Neural progenitor cell (in vitro differentiated cells): ENCODE data around the gene OR6C1. TPM values are rescaled to one million over a fixed set of nuclear protein-coding genes. Genes with fewer than 3 reads are reported as not detected.
"Not testable (repeated sequence)": the region's sequence is repeated elsewhere in the genome, so short reads cannot be mapped to it uniquely, and the experiment has no call there.

Source experiments
- DNase-seq: peaks from one replicate; pipeline ENCODE4 v3.0.0-alpha.2; 2016; ENCODE audit warnings: low spot score
- H2AFZ ChIP-seq: fragments of 200-600 bp; sonication (generic); replicated peaks from 2 replicates; pipeline ENCODE4 v1.6.1; 2016; ENCODE audit warnings: antibody characterized with exemption
- H3F3A ChIP-seq: fragments of 200-600 bp; sonication (generic); 2 replicates; pipeline ENCODE4 v1.6.1; 2016; ENCODE audit warnings: antibody characterized with exemption, low read depth
- H3K27ac ChIP-seq: fragments of 200-600 bp; sonication (generic); 2 replicates; pipeline ENCODE4 v1.5.1; 2016; ENCODE audit warnings: mild to moderate bottlenecking
- H3K27me3 ChIP-seq: fragments of 200-600 bp; sonication (generic); 2 replicates; pipeline ENCODE4 v1.6.1; 2016; ENCODE audit warnings: mild to moderate bottlenecking, moderate library complexity
- H3K36me3 ChIP-seq: fragments of 200-600 bp; sonication (generic); 2 replicates; pipeline ENCODE4 v1.5.1; 2016
- H3K4me1 ChIP-seq: fragments of 200-600 bp; sonication (generic); 2 replicates; pipeline ENCODE4 v1.6.1; 2016; ENCODE audit warnings: mixed run types
- H3K4me2 ChIP-seq: fragments of 200-600 bp; sonication (generic); 2 replicates; pipeline ENCODE4 v1.6.1; 2016
- H3K4me3 ChIP-seq: fragments of 200-600 bp; sonication (generic); 2 replicates; pipeline ENCODE4 v1.5.1; 2016
- H3K79me2 ChIP-seq: fragments of 200-600 bp; sonication (generic); 2 replicates; pipeline ENCODE4 v1.6.1; 2016; ENCODE audit warnings: low read depth
- H3K9ac ChIP-seq: fragments of 200-600 bp; sonication (generic); 2 replicates; pipeline ENCODE4 v1.6.1; 2016
- H3K9me3 ChIP-seq: fragments of 200-600 bp; sonication (generic); 2 replicates; pipeline ENCODE4 v1.5.1; 2016; ENCODE audit warnings: low read depth
- H4K20me1 ChIP-seq: fragments of 200-600 bp; sonication (generic); 2 replicates; pipeline ENCODE4 v1.6.1; 2016; ENCODE audit warnings: low read depth
- H3K27ac Mint-ChIP-seq: 3 replicates; pipeline ENCODE4 v1.8.0; 2021; ENCODE audit warnings: mixed read lengths
- H3K27me3 Mint-ChIP-seq: 2 replicates; pipeline ENCODE4 v1.8.0; 2022; ENCODE audit warnings: low read depth, mild to moderate bottlenecking, inconsistent platforms, moderate library complexity, mixed read lengths; ENCODE audit not compliant: insufficient read depth
- H3K36me3 Mint-ChIP-seq: 3 replicates; pipeline ENCODE4 v1.8.0; 2021; ENCODE audit warnings: mixed read lengths
- H3K4me1 Mint-ChIP-seq: 3 replicates; pipeline ENCODE4 v1.8.0; 2021; ENCODE audit warnings: mixed read lengths
- H3K4me3 Mint-ChIP-seq: 3 replicates; pipeline ENCODE4 v1.8.0; 2021; ENCODE audit warnings: mild to moderate bottlenecking, moderate library complexity, mixed read lengths
- H3K9me3 Mint-ChIP-seq: 3 replicates; pipeline ENCODE4 v1.8.0; 2020; ENCODE audit warnings: mixed read lengths
- CTCF ChIP-seq: fragments of 200-600 bp; sonication (generic); IDR thresholded peaks from 2 replicates; pipeline ENCODE4 v1.5.1; 2017; ENCODE audit warnings: antibody characterized with exemption, mild to moderate bottlenecking
- EZH2 ChIP-seq: fragments of 200-600 bp; sonication (generic); IDR thresholded peaks from 2 replicates; pipeline ENCODE4 v1.6.1; 2017; ENCODE audit warnings: antibody characterized with exemption, mild to moderate bottlenecking, moderate library complexity
- EZH2phosphoT487 ChIP-seq: fragments of 200-600 bp; sonication (generic); IDR thresholded peaks from 2 replicates; pipeline ENCODE4 v1.6.1; 2017; ENCODE audit warnings: antibody characterized with exemption
- total RNA-seq: library from RNA; depleted of rRNA; stranded (reverse); fragments of >200 nt; gene quantifications from 2 replicates; pipeline ENCODE4 v1.2.3, GENCODE V29; 2015; ENCODE audit warnings: low replicate concordance

Gene OR6C1
- total RNA-seq, 1 donor from 2014 or later = not detected

- Histone ChIP-seq H3K9ac (no peak overlapping the region), H3K36me3 (no peaks in the 10 kb centered on the region), H3F3A (no peaks in the 10 kb centered on the region), H3K4me3 (no peak overlapping the region), H2AFZ (no peak overlapping the region), H3K27ac (no peak overlapping the region), H3K79me2 (no peaks in the 10 kb centered on the region), H4K20me1 (no peaks in the 10 kb centered on the region), H3K27me3 (no peaks in the 10 kb centered on the region), H3K9me3 (no peaks in the 10 kb centered on the region), H3K4me2 (no peak overlapping the region), H3K4me1 (no peaks in the 10 kb centered on the region)
- no peaks in the 10 kb centered on the region for H3K27me3 Mint-ChIP-seq
- H3K27ac Mint-ChIP-seq = no peak overlapping the region
- no peak for DNase-seq
- no peaks in the 10 kb centered on the region for H3K9me3 Mint-ChIP-seq
- H3K4me3 Mint-ChIP-seq = no peak overlapping the region
- no peak for TF ChIP-seq CTCF
- no peak for TF ChIP-seq EZH2phosphoT487
- no peak for TF ChIP-seq EZH2
- H3K36me3 Mint-ChIP-seq = no peaks in the 10 kb centered on the region
- no peaks in the 10 kb centered on the region for H3K4me1 Mint-ChIP-seq
Observed at GRCh38 chr12:55320201-55320600, 6.1 kb downstream of the OR6C1 start.

GRCh38 chr12:55325801-55326200 lies 11.7 kb downstream of the OR6C1 start:
- not testable (repeated sequence) for H3K4me2 ChIP-seq, H3K4me1 Mint-ChIP-seq, H4K20me1 ChIP-seq, H3K4me3 Mint-ChIP-seq, H3K27ac Mint-ChIP-seq, DNase-seq, H3K36me3 Mint-ChIP-seq, H3K27me3 ChIP-seq, H3K9me3 Mint-ChIP-seq, H3K36me3 ChIP-seq, H3K27me3 Mint-ChIP-seq, H3K27ac ChIP-seq, H3K4me3 ChIP-seq, H3K9ac ChIP-seq, H3K79me2 ChIP-seq, H3K9me3 ChIP-seq, H3K4me1 ChIP-seq, H3F3A ChIP-seq
- H2AFZ ChIP-seq = peak overlapping the region; percentile 63

GRCh38 chr12:55330446-55330845 lies 16.3 kb downstream of the OR6C1 start, which contains the start of gene OR6C3:
TSS of gene OR6C3 (plus strand) at chr12:55330746. CDS start at chr12:55331701, 955 bp downstream.
- no peaks in the 10 kb centered on the region for H3F3A ChIP-seq
- no peak within 1 kb of the TSS for H3K4me3 ChIP-seq
- no peak within 1 kb of the TSS for H3K4me2 ChIP-seq
- TF ChIP-seq EZH2phosphoT487 (no peak), EZH2 (no peak), CTCF (no peak)
- H3K9ac ChIP-seq = no peak within 1 kb of the TSS
- no peak within 1 kb of the TSS for H3K27ac Mint-ChIP-seq
- no peaks in the 10 kb centered on the region for H3K36me3 Mint-ChIP-seq
- H3K27me3 ChIP-seq = no peaks in the 10 kb centered on the region
- no peak within 1 kb of the TSS for H3K27ac ChIP-seq
- H3K4me1 Mint-ChIP-seq = peaks cover 2% of the 10 kb centered on the region
- no peaks in the 10 kb centered on the region for H3K9me3 Mint-ChIP-seq
- H3K36me3 ChIP-seq = no peaks in the 10 kb centered on the region
- H3K79me2 ChIP-seq = no peaks in the 10 kb centered on the region
- H3K4me3 Mint-ChIP-seq = no peak within 1 kb of the TSS
- no peaks in the 10 kb centered on the region for H3K9me3 ChIP-seq
- H3K4me1 ChIP-seq = no peaks in the 10 kb centered on the region
- no peaks in the 10 kb centered on the region for H4K20me1 ChIP-seq
- no peak within 1 kb of the TSS for H2AFZ ChIP-seq
- no peaks in the 10 kb centered on the region for H3K27me3 Mint-ChIP-seq
- no peak for DNase-seq

- no peaks in the 10 kb centered on the region for H4K20me1 ChIP-seq
- no peaks in the 10 kb centered on the region for H3F3A ChIP-seq
- H3K9ac ChIP-seq = no peak overlapping the region
- no peaks in the 10 kb centered on the region for H3K9me3 ChIP-seq
- no peaks in the 10 kb centered on the region for H3K27me3 ChIP-seq
- H3K9me3 Mint-ChIP-seq = no peaks in the 10 kb centered on the region
- no peaks in the 10 kb centered on the region for H3K27me3 Mint-ChIP-seq
- no peak for DNase-seq
- no peak overlapping the region for H3K27ac ChIP-seq
- H3K4me3 ChIP-seq = no peak overlapping the region
- H3K27ac Mint-ChIP-seq = no peak overlapping the region
- no peak overlapping the region for H3K4me2 ChIP-seq
- no peaks in the 10 kb centered on the region for H3K36me3 ChIP-seq
- no peak overlapping the region for H3K4me3 Mint-ChIP-seq
- H3K36me3 Mint-ChIP-seq = no peaks in the 10 kb centered on the region
- no peak for TF ChIP-seq EZH2
- TF ChIP-seq EZH2phosphoT487 = no peak
- TF ChIP-seq CTCF = no peak
- H2AFZ ChIP-seq = peak overlapping the region; percentile 57
- H3K4me1 ChIP-seq = peaks cover 8% of the 10 kb centered on the region
- no peaks in the 10 kb centered on the region for H3K79me2 ChIP-seq
- H3K4me1 Mint-ChIP-seq = peaks cover 2% of the 10 kb centered on the region
Observed at GRCh38 chr12:55336002-55336401, 21.9 kb downstream of the OR6C1 start.

- H3K27ac Mint-ChIP-seq = not testable (repeated sequence)
Observed at GRCh38 chr12:55355338-55355737, 41.2 kb downstream of the OR6C1 start.

More at GRCh38 chr12:55355338-55355737, 41.2 kb downstream of the OR6C1 start:
- H3K36me3 ChIP-seq, H3K79me2 ChIP-seq, H3F3A ChIP-seq, H3K27me3 ChIP-seq, H3K9me3 Mint-ChIP-seq, H3K27ac ChIP-seq, H3K36me3 Mint-ChIP-seq, H3K4me1 Mint-ChIP-seq, H3K9ac ChIP-seq, H3K4me3 ChIP-seq, H3K27me3 Mint-ChIP-seq, H3K4me3 Mint-ChIP-seq, H4K20me1 ChIP-seq, H3K9me3 ChIP-seq: not testable (repeated sequence)
- H2AFZ ChIP-seq = peak overlapping the region; percentile 98
- peak overlapping the region; percentile 13 for H3K4me2 ChIP-seq
- DNase-seq = peak; percentile 44
- peaks cover 11% of the 10 kb centered on the region for H3K4me1 ChIP-seq
